COLO668 (cell line): ENCODE results near the gene CDH18.

Experiments
- DNase-seq: peaks from one replicate; lab custom pipeline; 2025; ENCODE audit not compliant: unreplicated experiment; lab: John Stamatoyannopoulos, UW

CDH18 gene

GRCh38 chr5:19488786-19489185 lies 499.2 kb downstream of the CDH18 start:
- DNase-seq, result no peak

DNA sequence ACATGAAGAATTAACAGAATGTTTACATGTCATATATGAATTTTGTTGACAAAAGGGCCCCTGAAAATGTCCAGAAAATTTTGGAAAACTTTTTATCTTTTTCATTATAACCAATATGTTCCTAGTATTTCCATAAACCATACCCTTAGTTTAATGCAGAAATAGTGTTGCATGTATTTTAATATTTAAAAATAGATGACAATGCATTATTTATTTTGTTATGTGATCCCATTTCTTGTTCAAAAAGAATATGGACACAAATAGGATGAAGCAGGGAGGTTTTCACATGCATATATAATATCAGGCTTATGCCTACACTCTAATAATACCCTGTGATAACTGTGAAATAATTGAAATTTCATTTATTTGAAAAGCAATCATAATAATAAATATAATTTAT lies 500.5 kb downstream of the CDH18 start:
- no peak for DNase-seq

GRCh38 chr5:19479562-19479961 lies 508.4 kb downstream of the CDH18 start:
- no peak for DNase-seq

GRCh38 chr5:19462019-19462418 lies 526.0 kb downstream of the CDH18 start:
- DNase-seq, result no peak

- DNase-seq, result no peak
Observed at GRCh38 chr5:19424506-19424905, 563.5 kb downstream of the CDH18 start.
